GM12878 (cell line): ENCODE data around the gene DIP2C. TPM values are rescaled to one million over a fixed set of nuclear protein-coding genes. Genes with fewer than 3 reads are reported as not detected.

ENCODE experiments used
- ATAC-seq: fragments of 200-7000 bp; cut with Tn5 transposase; 3 replicates; pipeline ENCODE4 v1.9.1; 2020; ENCODE audit warnings: mild to moderate bottlenecking, moderate library complexity
- BruUV-seq: library from RNA; stranded (reverse); fragments of 400-500 nt; replicated peaks from 2 replicates; lab custom pipeline; 2021; lab: Mats Ljungman, UMichigan
- CTCF ChIA-PET: fragments of 300-600 bp; sonication (Branson Sonifier 250); formaldehyde crosslinking; extraction: SDS; loops from one replicate; lab custom pipeline; 2021; ENCODE audit warnings: inconsistent platforms; lab: Yijun Ruan, JAX
- POLR2A ChIA-PET: fragments of 350-600 bp; formaldehyde crosslinking; extraction: SDS; loops from one replicate; lab custom pipeline; 2021; ENCODE audit warnings: inconsistent platforms; lab: Charles Lee
- RAD21 ChIA-PET: fragments of 300-600 bp; sonication (Branson Sonifier 250); formaldehyde crosslinking; loops from one replicate; lab custom pipeline; 2023; ENCODE audit warnings: antibody characterized with exemption; ENCODE audit not compliant: unreplicated experiment; lab: Charles Lee
- SMC1A ChIA-PET: fragments of 300-600 bp; sonication (Branson Sonifier 250); formaldehyde crosslinking; loops from one replicate; lab custom pipeline; 2023; ENCODE audit not compliant: unreplicated experiment, uncharacterized antibody; lab: Charles Lee
- DNase-seq: peaks from one replicate; pipeline ENCODE4 v3.0.0-alpha.2; 2011; ENCODE audit warnings: low read depth, low spot score
- FAIRE-seq: peaks from 3 replicates; lab custom pipeline; 2011; peaks lifted over from hg19 to GRCh38; lab: Jason Lieb, UNC
- H2AFZ ChIP-seq: 2 replicates; pipeline ENCODE4 v1.6.0; 2011; ENCODE audit warnings: low read depth, low read length, control low read depth; ENCODE audit not compliant: control insufficient read depth
- H3K27ac ChIP-seq: 2 replicates; pipeline ENCODE4 v1.5.1; 2011; ENCODE audit warnings: control low read depth; ENCODE audit not compliant: control insufficient read depth, insufficient read depth
- H3K27me3 ChIP-seq, 2 experiments: replicated peaks in 1 of 2; 2 replicates each; pipeline versions ENCODE4 v1.6.0 to v1.6.1; 2011; ENCODE audit warnings: low read length in 1 of 2; ENCODE audit not compliant: control insufficient read depth in 2 of 2, insufficient read depth in 2 of 2
- H3K36me3 ChIP-seq, 2 experiments: 2 replicates each; pipeline ENCODE4 v1.5.1; 2011; ENCODE audit warnings: low read length in 1 of 2; ENCODE audit not compliant: control insufficient read depth in 2 of 2, insufficient read depth in 2 of 2
- H3K4me1 ChIP-seq: 2 replicates; pipeline ENCODE4 v1.6.1; 2011; ENCODE audit warnings: mild to moderate bottlenecking, low read length, moderate library complexity, mixed read lengths; ENCODE audit not compliant: control insufficient read depth, insufficient read depth
- H3K4me2 ChIP-seq: 2 replicates; pipeline ENCODE4 v1.6.0; 2011; ENCODE audit warnings: control low read depth; ENCODE audit not compliant: control insufficient read depth, insufficient read depth
- H3K4me3 ChIP-seq: fragments of 200-600 bp; sonication (generic); 2 replicates; pipeline ENCODE4 v1.5.1; 2016
- H3K79me2 ChIP-seq: 2 replicates; pipeline ENCODE4 v1.6.0; 2011; ENCODE audit warnings: low read length; ENCODE audit not compliant: control insufficient read depth, insufficient read depth
- H3K9ac ChIP-seq: 2 replicates; pipeline ENCODE4 v1.8.0; 2011; ENCODE audit warnings: low read length, control low read depth, mixed read lengths; ENCODE audit not compliant: control insufficient read depth, insufficient read depth
- H3K9me3 ChIP-seq: replicated peaks from 3 replicates; pipeline ENCODE4 v1.5.1; 2011; ENCODE audit warnings: mild to moderate bottlenecking, low read length; ENCODE audit not compliant: control insufficient read depth, insufficient read depth
- H4K20me1 ChIP-seq: 2 replicates; pipeline ENCODE4 v1.6.0; 2011; ENCODE audit not compliant: control insufficient read depth, insufficient read depth
- BCL11A ChIP-seq: IDR thresholded peaks from 2 replicates; pipeline ENCODE4 v1.6.1; 2011; ENCODE audit warnings: low read depth, low read length
- CBX3 ChIP-seq: fragments of 200-600 bp; sonication (generic); IDR thresholded peaks from 2 replicates; pipeline ENCODE4 v1.6.1; 2016; ENCODE audit warnings: low read depth, borderline replicate concordance
- EZH2 ChIP-seq: IDR thresholded peaks from 2 replicates; pipeline ENCODE4 v1.6.1; 2012; ENCODE audit warnings: low read depth, mild to moderate bottlenecking, control low read depth, inconsistent platforms, low read length, borderline replicate concordance; ENCODE audit not compliant: control insufficient read depth
- MXI1 ChIP-seq: fragments of 150-350 bp; IDR thresholded peaks from 2 replicates; pipeline ENCODE4 v1.6.1; 2011; ENCODE audit warnings: low read depth, mild to moderate bottlenecking, inconsistent platforms, low read length, improper control_type of control experiment
- NR2C2 ChIP-seq: IDR thresholded peaks from 2 replicates; pipeline ENCODE4 v1.6.1; 2011; ENCODE audit warnings: borderline replicate concordance, low read depth; ENCODE audit not compliant: control insufficient read depth, insufficient read length
- NR2F1 ChIP-seq: fragments of 450-650 bp; conservative IDR thresholded peaks from 2 replicates; pipeline ENCODE4 v1.6.1; 2017; ENCODE audit warnings: mild to moderate bottlenecking
- POLR2A ChIP-seq: IDR thresholded peaks from 2 replicates; pipeline ENCODE4 v1.6.1; 2011; ENCODE audit warnings: low read depth, mild to moderate bottlenecking, low read length
- POLR2AphosphoS5 ChIP-seq: IDR thresholded peaks from 2 replicates; pipeline ENCODE4 v1.6.1; 2011; ENCODE audit warnings: mild to moderate bottlenecking, low read length, inconsistent platforms
- RB1 ChIP-seq: fragments of 450-650 bp; formaldehyde crosslinking; IDR thresholded peaks from 2 replicates; pipeline ENCODE4 v1.6.1; 2017; ENCODE audit warnings: mild to moderate bottlenecking, borderline replicate concordance
- RCOR1 ChIP-seq: conservative IDR thresholded peaks from 2 replicates; pipeline ENCODE4 v1.6.1; 2012; ENCODE audit warnings: low read depth, low read length, improper control_type of control experiment
- SMAD5 ChIP-seq: IDR thresholded peaks from 2 replicates; pipeline ENCODE4 v1.6.1; 2016; ENCODE audit warnings: antibody characterized with exemption, low read depth
- SMARCA5 ChIP-seq: fragments of 450-650 bp; IDR thresholded peaks from 2 replicates; pipeline ENCODE4 v1.6.1; 2017; ENCODE audit warnings: mild to moderate bottlenecking
- SREBF1 ChIP-seq: IDR thresholded peaks from 2 replicates; pipeline ENCODE4 v1.6.1; 2012; ENCODE audit warnings: mild to moderate bottlenecking, low read length
- SRF ChIP-seq, 2 experiments: IDR thresholded peaks; 2 replicates each; pipeline ENCODE4 v1.6.1; 2011; ENCODE audit warnings: low read depth in 2 of 2, low read length in 2 of 2, mild to moderate bottlenecking in 1 of 2, moderate library complexity in 1 of 2
- TCF12 ChIP-seq: IDR thresholded peaks from 2 replicates; pipeline ENCODE4 v1.6.1; 2011; ENCODE audit warnings: low read depth, mild to moderate bottlenecking, low read length
- WRNIP1 ChIP-seq: IDR thresholded peaks from 2 replicates; pipeline ENCODE4 v1.6.1; 2011; ENCODE audit warnings: low read depth, low read length, improper control_type of control experiment, borderline replicate concordance
- ZNF24 ChIP-seq: fragments of 450-650 bp; IDR thresholded peaks from 2 replicates; pipeline ENCODE4 v1.6.1; 2017; ENCODE audit warnings: antibody characterized with exemption, mild to moderate bottlenecking
- WGBS: methylation state at CpG from one replicate; pipeline ENCODE4 v1.1.6; 2016; ENCODE audit warnings: low lambda C conversion rate; ENCODE audit not compliant: insufficient replicate concordance, insufficient coverage; ENCODE audit errors: missing lambda C conversion rate; 5-methylcytosine and 5-hydroxymethylcytosine counted together
- in situ Hi-C: fragments of 300-500 bp; cut with MboI; formaldehyde crosslinking; loops from 9 replicates; pipeline ENCODE4 v1.14.3; 2018; ENCODE audit warnings: mixed read lengths
- intact Hi-C: fragments of 100-400 bp; cut with micrococcal nuclease; formaldehyde crosslinking; loops from one replicate; pipeline ENCODE4 v1.14.2; 2022; ENCODE audit not compliant: unreplicated experiment
- polyA plus RNA-seq, 11 experiments: library from polyadenylated mRNA; depleted of rRNA in 4 of 11; unstranded in 6 of 11; stranded (reverse) in 5 of 11; fragments of >200 nt; fragmentation: Nextera tagmentation in 4 of 11; fragmentation: Illumina TruSeq in 1 of 11; extraction: Ambion mirVana in 4 of 11; extraction: Trizol in 1 of 11; gene quantifications; 1 replicate in 1 of 11; 2 replicates in 10 of 11; pipeline versions ENCODE4 v1.2.1 to v1.2.3, GENCODE V29; 2011 to 2016; ENCODE audit warnings: inconsistent platforms in 2 of 11, missing spikeins in 2 of 11, low read depth in 1 of 11
- total RNA-seq, 4 experiments: library from RNA; depleted of rRNA in 3 of 4; stranded (reverse); fragments of >200 nt in 3 of 4; fragmentation: Illumina TruSeq in 1 of 4; extraction: Trizol in 1 of 4; gene quantifications; 2 replicates each; pipeline versions ENCODE4 v1.2.1 to v1.2.3, GENCODE V29; 2013 to 2021
- TF ChIP-seq, protein P1 (sequence below): IDR thresholded peaks from 2 replicates; pipeline ENCODE4 v1.6.1; 2012; ENCODE audit warnings: low read depth, low read length, improper control_type of control experiment
- TF ChIP-seq, protein P2 (sequence below): IDR thresholded peaks from 2 replicates; pipeline ENCODE4 v1.6.1; 2012; ENCODE audit warnings: low read length, inconsistent platforms

DIP2C gene
- total and polyA plus RNA-seq, 10 of the 15 experiments (the other 5 are each of a cell fraction or from before 2014, with no cell fraction given), result 0.01 to 0.10 (median 0.06) TPM

GRCh38 chr10:583433-583832 lies 106.0 kb downstream of the DIP2C start:
- no TSS peak for BruUV-seq
- WGBS, result 71% methylated on average over 14 of the region's 14 CpGs
- Histone ChIP-seq H3K27me3 (no peaks in the 10 kb centered on the region), H3K9ac (no peak overlapping the region), H3K36me3 (no peaks in the 10 kb centered on the region), H3K4me3 (no peak overlapping the region), H4K20me1 (no peaks in the 10 kb centered on the region), H3K9me3 (no peaks in the 10 kb centered on the region), H3K4me1 (no peaks in the 10 kb centered on the region), H3K79me2 (no peaks in the 10 kb centered on the region), H3K27ac (no peak overlapping the region), H3K4me2 (no peak overlapping the region), H2AFZ (no peak overlapping the region)
- intact Hi-C loops (no loop called here), in situ Hi-C loops (no loop called here)
- SMC1A ChIA-PET, result no interaction called here
- RAD21 ChIA-PET, result no interaction called here
- POLR2A ChIA-PET, result no interaction called here
- ATAC-seq, result no peak
- no peak for DNase-seq
- no peak for TF ChIP-seq POLR2AphosphoS5
- TF ChIP-seq CBX3, result no peak
- TF ChIP-seq SMARCA5, result no peak
- TF ChIP-seq SREBF1, result no peak
- no peak for TF ChIP-seq ZNF24
- no peak for TF ChIP-seq MXI1
- TF ChIP-seq BCL11A, result no peak
- no peak for TF ChIP-seq RB1
- no peak for TF ChIP-seq TCF12
- TF ChIP-seq NR2F1, result no peak
- no peak for TF ChIP-seq SMAD5
- TF ChIP-seq, protein P1, sequence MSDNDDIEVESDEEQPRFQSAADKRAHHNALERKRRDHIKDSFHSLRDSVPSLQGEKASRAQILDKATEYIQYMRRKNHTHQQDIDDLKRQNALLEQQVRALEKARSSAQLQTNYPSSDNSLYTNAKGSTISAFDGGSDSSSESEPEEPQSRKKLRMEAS, result no peak
- no peak for TF ChIP-seq EZH2
- no peak for TF ChIP-seq RCOR1
- no peak for TF ChIP-seq POLR2A
- TF ChIP-seq NR2C2, result no peak
- TF ChIP-seq, protein P2, sequence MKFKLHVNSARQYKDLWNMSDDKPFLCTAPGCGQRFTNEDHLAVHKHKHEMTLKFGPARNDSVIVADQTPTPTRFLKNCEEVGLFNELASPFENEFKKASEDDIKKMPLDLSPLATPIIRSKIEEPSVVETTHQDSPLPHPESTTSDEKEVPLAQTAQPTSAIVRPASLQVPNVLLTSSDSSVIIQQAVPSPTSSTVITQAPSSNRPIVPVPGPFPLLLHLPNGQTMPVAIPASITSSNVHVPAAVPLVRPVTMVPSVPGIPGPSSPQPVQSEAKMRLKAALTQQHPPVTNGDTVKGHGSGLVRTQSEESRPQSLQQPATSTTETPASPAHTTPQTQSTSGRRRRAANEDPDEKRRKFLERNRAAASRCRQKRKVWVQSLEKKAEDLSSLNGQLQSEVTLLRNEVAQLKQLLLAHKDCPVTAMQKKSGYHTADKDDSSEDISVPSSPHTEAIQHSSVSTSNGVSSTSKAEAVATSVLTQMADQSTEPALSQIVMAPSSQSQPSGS, result no peak
- no peak for TF ChIP-seq WRNIP1
- TF ChIP-seq SRF (IDR thresholded peaks at IDR 0.05; ENCODE audit: low read depth in 2 of 2, low read length in 2 of 2), result no peak
- CTCF ChIA-PET, result no interaction called here
- FAIRE-seq, result no peak
